DOHH2 (cell line): ENCODE results near the gene IL7R.

Experiments
- EZH2phosphoT487 ChIP-seq: fragments of 200-600 bp; sonication (generic); IDR thresholded peaks from 2 replicates; pipeline ENCODE4 v1.6.1; 2017; ENCODE audit warnings: borderline replicate concordance, mild to moderate bottlenecking, antibody characterized with exemption, low read length, moderate library complexity, mixed read lengths
- TF ChIP-seq, protein P1 (sequence below): fragments of 200-600 bp; sonication (generic); IDR thresholded peaks from one replicate; pipeline ENCODE4 v1.5.1; 2014; ENCODE audit warnings: antibody characterized with exemption, mild to moderate bottlenecking, low read depth, low read length; ENCODE audit not compliant: poor library complexity, severe bottlenecking

- no peak for TF ChIP-seq EZH2phosphoT487
- TF ChIP-seq, protein P1, sequence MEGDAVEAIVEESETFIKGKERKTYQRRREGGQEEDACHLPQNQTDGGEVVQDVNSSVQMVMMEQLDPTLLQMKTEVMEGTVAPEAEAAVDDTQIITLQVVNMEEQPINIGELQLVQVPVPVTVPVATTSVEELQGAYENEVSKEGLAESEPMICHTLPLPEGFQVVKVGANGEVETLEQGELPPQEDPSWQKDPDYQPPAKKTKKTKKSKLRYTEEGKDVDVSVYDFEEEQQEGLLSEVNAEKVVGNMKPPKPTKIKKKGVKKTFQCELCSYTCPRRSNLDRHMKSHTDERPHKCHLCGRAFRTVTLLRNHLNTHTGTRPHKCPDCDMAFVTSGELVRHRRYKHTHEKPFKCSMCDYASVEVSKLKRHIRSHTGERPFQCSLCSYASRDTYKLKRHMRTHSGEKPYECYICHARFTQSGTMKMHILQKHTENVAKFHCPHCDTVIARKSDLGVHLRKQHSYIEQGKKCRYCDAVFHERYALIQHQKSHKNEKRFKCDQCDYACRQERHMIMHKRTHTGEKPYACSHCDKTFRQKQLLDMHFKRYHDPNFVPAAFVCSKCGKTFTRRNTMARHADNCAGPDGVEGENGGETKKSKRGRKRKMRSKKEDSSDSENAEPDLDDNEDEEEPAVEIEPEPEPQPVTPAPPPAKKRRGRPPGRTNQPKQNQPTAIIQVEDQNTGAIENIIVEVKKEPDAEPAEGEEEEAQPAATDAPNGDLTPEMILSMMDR = no peak
Observed at GRCh38 chr5:35890021-35891020, 33.6 kb downstream of the IL7R start.
